Naive thymus-derived CD8-positive, alpha-beta T cell (primary cell): Measurements from ENCODE around the gene ZNF563. TPM values are rescaled to one million over a fixed set of nuclear protein-coding genes. Genes with fewer than 3 reads are reported as not detected.

Experiments
- ATAC-seq, 2 donors: fragments of 150-1000 bp; cut with Tn5 transposase in 1 of 2; sonication (Bioruptor Pico), chemical (Tn5 transposase) in 1 of 2; 1 replicate in 1 of 2; 2 replicates in 1 of 2; pipeline ENCODE4 v1.10.0; 2021; ENCODE audit warnings: mild to moderate bottlenecking in 2 of 2, moderate library complexity in 2 of 2
- POLR2A ChIA-PET: fragments of 350-600 bp; sonication (Branson Sonifier 250); formaldehyde crosslinking; loops from one replicate; lab custom pipeline; 2021; ENCODE audit warnings: antibody characterized with exemption; lab: Charles Lee
- DNase-seq, 10 donors: peaks; one replicate each; pipeline versions ENCODE4 v3.0.0 to v3.0.0-alpha.2; 2020 to 2022
- H3K27ac Mint-ChIP-seq, 10 donors: one replicate each; pipeline ENCODE4 v1.8.0; 2020 to 2022; ENCODE audit warnings: mild to moderate bottlenecking in 10 of 10, mixed read lengths in 10 of 10, moderate library complexity in 4 of 10, inconsistent platforms in 1 of 10
- H3K27me3 Mint-ChIP-seq, 5 donors: one replicate each; pipeline ENCODE4 v1.8.0; 2021 to 2022; ENCODE audit warnings: mixed read lengths in 5 of 5
- H3K36me3 Mint-ChIP-seq, 3 donors: one replicate each; pipeline ENCODE4 v1.8.0; 2020 to 2022; ENCODE audit warnings: mixed read lengths in 3 of 3, mild to moderate bottlenecking in 2 of 3, inconsistent platforms in 1 of 3
- H3K4me1 Mint-ChIP-seq, 4 donors: one replicate each; pipeline ENCODE4 v1.8.0; 2021 to 2022; ENCODE audit warnings: mixed read lengths in 4 of 4
- H3K4me3 Mint-ChIP-seq, 10 donors: one replicate each; pipeline ENCODE4 v1.8.0; 2020 to 2022; ENCODE audit warnings: mild to moderate bottlenecking in 10 of 10, mixed read lengths in 10 of 10, moderate library complexity in 6 of 10, inconsistent platforms in 1 of 10
- H3K9me3 Mint-ChIP-seq, 9 donors: one replicate each; pipeline ENCODE4 v1.8.0; 2020 to 2022; ENCODE audit warnings: mixed read lengths in 9 of 9, mild to moderate bottlenecking in 3 of 9, inconsistent platforms in 1 of 9, moderate library complexity in 1 of 9
- polyA plus RNA-seq, 3 donors: library from polyadenylated mRNA; unstranded; fragments of 300-500 nt; fragmentation: Illumina TruSeq; gene quantifications; one replicate each; pipeline ENCODE4 v1.2.3, GENCODE V29; 2021
- total RNA-seq, 8 experiments: library from RNA in 2 of 8; stranded (reverse) in 2 of 8; gene quantifications; one replicate each; pipeline ENCODE4 v1.2.3 and lab custom pipeline; 2021 to 2026

Gene ZNF563
- total and polyA plus RNA-seq, 5 experiments from 2014 or later: 3.4 to 18.6 (median 6.2) TPM

GRCh38 chr19:12289790-12290065 lies 43.7 kb downstream of the ZNF563 start:
- peaks cover 3 to 22% (median 10%) of the 10 kb centered on the region in 3 donors for H3K36me3 Mint-ChIP-seq
- H3K4me1 Mint-ChIP-seq: peaks cover 22 to 69% (median 59%) of the 10 kb centered on the region in 4 donors
- H3K4me3 Mint-ChIP-seq: peak overlapping the region in 9 of 10 donors; percentile 31 to 85 (median 69)
- peak overlapping the region; percentile 75 to 99 (median 94) for H3K27ac Mint-ChIP-seq
- DNase-seq (no peak), ATAC-seq (no peak)
- POLR2A ChIA-PET: interaction anchor here (0.5 to 6.8 kb wide), 11 partner anchors 8 to 366 kb away, joined by 3 to 135 read pairs (median 5); partner anchors contain the start of genes ZNF442 and ZNF563
- no peaks in the 10 kb centered on the region for H3K27me3 Mint-ChIP-seq
- no peaks in the 10 kb centered on the region for H3K9me3 Mint-ChIP-seq

GRCh38 chr19:12287958-12288500 lies 45.4 kb downstream of the ZNF563 start:
- peaks cover 17 to 63% (median 49%) of the 10 kb centered on the region in 4 donors for H3K4me1 Mint-ChIP-seq
- DNase-seq (no peak), ATAC-seq (no peak)
- peaks cover 0 to 30% (median 13%) of the 10 kb centered on the region in 3 donors for H3K36me3 Mint-ChIP-seq
- no peaks in the 10 kb centered on the region for H3K27me3 Mint-ChIP-seq
- H3K4me3 Mint-ChIP-seq: peak overlapping the region in 2 of 10 donors; percentile 1 to 41
- POLR2A ChIA-PET: interaction anchor here (1.0 to 6.8 kb wide), 5 partner anchors 8 to 503 kb away, joined by 3 to 135 read pairs (median 6); partner anchors contain the start of genes ZNF563 and ZNF625
- no peaks in the 10 kb centered on the region for H3K9me3 Mint-ChIP-seq
- peak overlapping the region in 9 of 10 donors; percentile 55 to 99 (median 91) for H3K27ac Mint-ChIP-seq

GRCh38 chr19:12284631-12285030 lies 48.8 kb downstream of the ZNF563 start:
- POLR2A ChIA-PET: interaction anchor here (1.1 to 1.7 kb wide), 3 partner anchors 9 to 48 kb away, joined by 3 to 7 read pairs (median 3); no protein-coding TSS in a partner anchor
- Mint-ChIP-seq H3K27ac (peak overlapping the region in 2 of 10 donors; percentile 8 to 19), H3K36me3 (peaks cover 0 to 41% (median 28%) of the 10 kb centered on the region in 3 donors), H3K27me3 (no peaks in the 10 kb centered on the region), H3K4me3 (no peak overlapping the region), H3K4me1 (peaks cover 9 to 69% (median 53%) of the 10 kb centered on the region in 4 donors), H3K9me3 (peaks cover 0 to 20% (median 6%) of the 10 kb centered on the region in 9 donors)
- DNase-seq: no peak
- ATAC-seq: no peak

- DNase-seq: no peak
- Mint-ChIP-seq H3K27ac (peak overlapping the region in 2 of 10 donors; percentile 27 to 48), H3K36me3 (peaks cover 0 to 45% (median 32%) of the 10 kb centered on the region in 3 donors), H3K9me3 (peaks cover 0 to 24% (median 8%) of the 10 kb centered on the region in 9 donors), H3K4me1 (peaks cover 10 to 69% (median 52%) of the 10 kb centered on the region in 4 donors), H3K4me3 (no peak overlapping the region), H3K27me3 (no peaks in the 10 kb centered on the region)
- no peak for ATAC-seq
- POLR2A ChIA-PET: interaction anchor here (1.1 to 1.7 kb wide), 3 partner anchors 9 to 48 kb away, joined by 3 to 7 read pairs (median 3); no protein-coding TSS in a partner anchor
Measured at GRCh38 chr19:12284226-12284625, 49.2 kb downstream of the ZNF563 start.

DNA sequence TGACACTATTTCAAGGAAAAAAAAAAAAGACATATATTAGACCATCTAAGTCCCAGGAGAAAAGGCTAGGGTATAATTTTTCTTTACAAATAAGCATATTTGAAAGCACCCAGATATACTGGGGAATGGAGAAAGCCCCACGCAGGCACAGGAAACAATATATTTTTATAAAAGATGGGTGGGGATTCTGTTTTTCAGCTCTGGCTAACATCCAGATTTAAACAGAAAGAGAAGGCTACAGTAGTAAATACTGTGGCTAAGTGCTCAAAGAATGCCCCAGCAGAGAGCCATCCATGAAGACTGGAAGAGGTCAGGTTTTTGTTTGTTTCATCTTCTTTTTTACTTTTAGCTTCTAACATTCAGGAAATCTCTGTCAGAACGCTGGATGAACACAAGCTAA lies 54.7 kb downstream of the ZNF563 start:
- POLR2A ChIA-PET: interaction anchor here (0.7 to 2.4 kb wide), 7 partner anchors 8 to 116 kb away, joined by 3 to 19 read pairs (median 6); partner anchors contain the start of genes ZNF136, ZNF44 and ZNF563
- ATAC-seq: peak; percentile 50 to 80
- H3K4me3 Mint-ChIP-seq: peak overlapping the region in 9 of 10 donors; percentile 12 to 73 (median 55)
- peak overlapping the region in 9 of 10 donors; percentile 16 to 93 (median 61) for H3K27ac Mint-ChIP-seq
- peaks cover 10 to 59% (median 46%) of the 10 kb centered on the region in 4 donors for H3K4me1 Mint-ChIP-seq
- H3K27me3 Mint-ChIP-seq: no peaks in the 10 kb centered on the region
- H3K36me3 Mint-ChIP-seq: peaks cover 26 to 84% (median 63%) of the 10 kb centered on the region in 3 donors
- peak in 1 of 10 donors; percentile 27 for DNase-seq
- peaks cover 12 to 74% (median 34%) of the 10 kb centered on the region in 9 donors for H3K9me3 Mint-ChIP-seq

DNA sequence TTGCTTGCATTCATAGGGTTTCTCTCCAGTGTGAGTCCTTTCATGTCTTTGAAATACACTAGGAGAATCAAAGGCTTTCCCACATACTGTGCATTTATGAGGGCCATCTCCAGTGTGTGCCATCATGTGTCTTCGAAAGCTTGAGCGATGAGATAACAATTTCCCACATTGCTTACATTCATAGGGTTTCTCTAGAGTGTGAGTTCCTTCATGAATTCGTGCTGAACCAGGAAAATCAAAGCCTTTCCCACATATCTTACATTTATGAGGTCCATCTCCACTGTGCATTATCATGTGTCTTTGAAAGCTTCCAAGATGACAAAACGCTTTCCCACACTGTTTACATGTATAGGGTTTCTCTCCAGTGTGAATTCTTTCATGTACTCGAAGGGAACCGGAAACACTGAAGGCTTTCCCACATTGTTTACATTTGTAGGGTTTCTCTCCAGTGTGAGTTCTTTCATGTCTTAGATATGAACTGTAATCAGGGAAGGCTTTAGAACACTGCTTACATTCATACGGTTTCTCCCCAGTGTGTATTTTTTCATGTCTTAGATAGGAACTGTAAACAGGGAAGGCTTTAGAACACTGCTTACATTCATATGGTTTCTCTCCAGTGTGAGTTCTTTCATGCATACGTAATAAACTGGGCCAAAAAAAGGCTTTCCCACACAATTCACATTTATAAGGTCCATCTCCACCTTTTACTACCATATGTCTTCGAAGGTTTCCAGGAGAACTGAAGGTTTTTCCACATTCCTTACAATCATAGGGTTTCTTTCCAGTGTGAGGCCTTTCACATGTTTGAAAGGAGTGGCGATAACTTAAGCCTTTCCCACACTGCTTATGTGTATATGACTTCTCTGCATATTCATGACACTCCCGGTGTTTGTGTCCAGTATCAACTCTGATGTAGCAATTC lies 60.2 kb downstream of the ZNF563 start:
- Mint-ChIP-seq H3K27ac (no peak overlapping the region), H3K4me3 (peak overlapping the region in 2 of 10 donors; percentile 2 to 39), H3K36me3 (peaks cover 59 to 95% (median 77%) of the 10 kb centered on the region in 3 donors), H3K4me1 (peaks cover 3 to 17% (median 11%) of the 10 kb centered on the region in 4 donors), H3K9me3 (peaks cover 20 to 96% (median 54%) of the 10 kb centered on the region in 9 donors), H3K27me3 (no peaks in the 10 kb centered on the region)
- no peak for ATAC-seq
- POLR2A ChIA-PET: interaction anchor here (0.6 to 0.7 kb wide), 2 partner anchors 9 to 247 kb away, joined by 3 to 4 read pairs; no protein-coding TSS in a partner anchor
- no peak for DNase-seq

DNA sequence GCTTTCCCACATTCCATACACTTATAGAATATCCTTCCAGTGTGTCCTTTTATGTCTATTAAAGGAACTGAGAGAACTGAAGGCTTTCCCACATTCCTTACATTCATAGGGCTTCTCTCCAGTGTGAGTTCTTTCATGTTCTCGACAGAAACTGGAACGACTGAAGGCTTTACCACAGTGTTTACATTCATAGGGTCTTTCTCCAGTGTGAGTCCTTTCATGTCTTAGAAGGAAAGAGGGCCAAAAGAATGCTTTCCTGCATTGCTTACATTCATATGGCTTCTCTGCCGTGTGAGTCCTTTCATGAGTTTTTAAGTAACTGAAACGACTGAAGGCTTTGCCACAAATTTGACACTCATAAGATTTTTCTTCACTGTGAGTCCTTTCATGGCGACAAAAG lies 61.0 kb downstream of the ZNF563 start:
- no peaks in the 10 kb centered on the region for H3K27me3 Mint-ChIP-seq
- H3K4me1 Mint-ChIP-seq: peaks cover 0 to 10% (median 7%) of the 10 kb centered on the region in 4 donors
- POLR2A ChIA-PET: interaction anchor here (0.8 kb wide), 1 partner anchor 17 kb away, joined by 3 read pairs; no protein-coding TSS in a partner anchor
- DNase-seq (no peak), ATAC-seq (no peak)
- H3K4me3 Mint-ChIP-seq: no peak overlapping the region
- H3K36me3 Mint-ChIP-seq: peaks cover 62 to 91% (median 70%) of the 10 kb centered on the region in 3 donors
- H3K9me3 Mint-ChIP-seq: peaks cover 16 to 98% (median 60%) of the 10 kb centered on the region in 9 donors
- H3K27ac Mint-ChIP-seq: no peak overlapping the region

DNA sequence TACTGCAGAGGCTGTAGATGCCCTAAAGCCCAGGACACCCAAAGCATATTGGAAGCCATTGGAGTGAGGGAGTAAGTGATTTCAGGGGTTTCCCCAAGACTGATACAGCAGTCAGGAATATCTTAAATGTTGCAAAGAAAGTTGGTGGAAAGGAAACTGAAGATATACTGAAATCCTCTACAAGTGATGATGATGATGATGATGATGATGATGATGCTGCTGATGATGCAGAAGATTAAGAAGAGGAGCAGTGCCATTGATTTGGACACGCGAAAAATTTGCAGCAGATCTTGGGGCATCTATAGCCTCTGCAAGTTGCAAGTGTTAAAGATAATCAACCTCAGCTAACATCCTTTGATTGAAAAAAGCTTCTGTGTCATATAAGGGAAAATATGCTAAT lies 62.6 kb downstream of the ZNF563 start:
- POLR2A ChIA-PET: interaction anchor here (1.1 to 1.5 kb wide), 2 partner anchors 8 to 13 kb away, joined by 3 to 4 read pairs; no protein-coding TSS in a partner anchor
- no peak overlapping the region for H3K4me3 Mint-ChIP-seq
- DNase-seq (no peak), ATAC-seq (no peak)
- no peaks in the 10 kb centered on the region for H3K27me3 Mint-ChIP-seq
- peaks cover 8 to 96% (median 44%) of the 10 kb centered on the region in 9 donors for H3K9me3 Mint-ChIP-seq
- no peaks in the 10 kb centered on the region for H3K4me1 Mint-ChIP-seq
- H3K27ac Mint-ChIP-seq: peak overlapping the region in 1 of 10 donors; percentile 5
- H3K36me3 Mint-ChIP-seq: peaks cover 49 to 78% (median 55%) of the 10 kb centered on the region in 3 donors

Other genes with a start within 250 kb of the ZNF563 start
- gene ZNF20, start 193.3 kb downstream of the ZNF563 start, total RNA-seq: 1 to 10 TPM; 7.4 to 8.2 TPM
- 1 to 10 TPM in 2 of 3 donors, under 1 TPM in 1; 0.88 to 2.7 (median 1.9) TPM for gene ZNF20, start 193.3 kb downstream of the ZNF563 start, polyA plus RNA-seq
- gene ZNF625, start 176.9 kb downstream of the ZNF563 start, total RNA-seq: 1 to 10 TPM; 4.4 to 5.5 TPM
- under 1 TPM; 0.52 to 0.82 (median 0.77) TPM for gene ZNF625, start 176.9 kb downstream of the ZNF563 start, polyA plus RNA-seq
- gene ZNF136, start 170.5 kb downstream of the ZNF563 start, total RNA-seq: 10 to 100 TPM; 29.1 to 32.4 TPM
- gene ZNF136, start 170.5 kb downstream of the ZNF563 start, polyA plus RNA-seq: 10 to 100 TPM; 17.8 to 22.6 (median 19.9) TPM
- gene ZNF44, start 38.8 kb downstream of the ZNF563 start, total RNA-seq: 10 to 100 TPM; 71.2 to 73.8 TPM
- 10 to 100 TPM; 15.4 to 23.4 (median 20.9) TPM for gene ZNF44, start 38.8 kb downstream of the ZNF563 start, polyA plus RNA-seq
- 1 to 10 TPM; 7.4 to 7.6 TPM for gene ZNF442, start 32.0 kb upstream of the ZNF563 start, total RNA-seq
- 1 to 10 TPM in 2 of 3 donors, under 1 TPM in 1; 0.88 to 2.6 (median 1.7) TPM for gene ZNF442, start 32.0 kb upstream of the ZNF563 start, polyA plus RNA-seq
- 1 to 10 TPM; 8.9 to 9.1 TPM for gene ZNF799, start 67.6 kb upstream of the ZNF563 start, total RNA-seq
- gene ZNF799, start 67.6 kb upstream of the ZNF563 start, polyA plus RNA-seq: 1 to 10 TPM; 3.3 to 4.4 (median 3.9) TPM
- gene ZNF443, start 107.4 kb upstream of the ZNF563 start, total RNA-seq: 1 to 10 TPM; 5.1 to 6.1 TPM
- 1 to 10 TPM; 1.1 to 3.6 (median 2.0) TPM for gene ZNF443, start 107.4 kb upstream of the ZNF563 start, polyA plus RNA-seq
- 1 to 10 TPM; 6.4 to 7.7 TPM for gene ZNF709, start 151.2 kb upstream of the ZNF563 start, total RNA-seq
- 1 to 10 TPM in 2 of 3 donors, under 1 TPM in 1; 0.60 to 2.8 (median 1.3) TPM for gene ZNF709, start 151.2 kb upstream of the ZNF563 start, polyA plus RNA-seq
- gene ZNF564, start 217.8 kb upstream of the ZNF563 start, total RNA-seq: 10 to 100 TPM; 35.4 to 38.4 TPM
- 10 to 100 TPM in 2 of 3 donors, 1 to 10 TPM in 1; 8.9 to 12.3 (median 10.0) TPM for gene ZNF564, start 217.8 kb upstream of the ZNF563 start, polyA plus RNA-seq